ENCODE results near the gene TM9SF1. TPM values are rescaled to one million over a fixed set of nuclear protein-coding genes. Genes with fewer than 3 reads are reported as not detected.
A peak's percentile ranks its signal among the peaks of the same experiment; 100 is the strongest.

The TM9SF1 gene
- polyA plus RNA-seq, 3 donors: 14.6 to 56.0 (median 51.1) TPM

GRCh38 chr14:24156840-24157239 lies 38.4 kb downstream of the TM9SF1 start:
- Histone ChIP-seq H3K4me1 (ENCODE audit: control insufficient read depth in 1 of 2, insufficient read depth in 2 of 2, low read length in 2 of 2) (peaks cover 12 to 22% of the 10 kb centered on the region in 2 donors), H3K4me2 (replicated peaks; ENCODE audit: extremely low read depth, low read length, poor library complexity, severe bottlenecking) (no peak overlapping the region), H2AFZ (ENCODE audit: insufficient read depth, low read depth, low read length, poor library complexity, severe bottlenecking) (no peak overlapping the region), H3K36me3 (replicated peaks in 1 of 2; ENCODE audit: control insufficient read depth in 1 of 2, insufficient read depth in 2 of 2, low read length in 2 of 2) (peaks cover 68 to 75% of the 10 kb centered on the region in 2 donors), H3K27me3 (ENCODE audit: control insufficient read depth in 2 of 2, insufficient read depth in 2 of 2, low read length in 2 of 2) (no peaks in the 10 kb centered on the region), H3K9me3 (replicated peaks in 1 of 2; ENCODE audit: control insufficient read depth in 1 of 2, insufficient read depth in 1 of 2, low read length in 2 of 2) (no peaks in the 10 kb centered on the region), H3K9ac (ENCODE audit: insufficient read depth, low read length, poor library complexity, severe bottlenecking) (no peak overlapping the region), H3K79me2 (ENCODE audit: insufficient read depth, low read length) (peaks cover 20% of the 10 kb centered on the region), H3K4me3 (replicated peaks in 1 of 3; ENCODE audit: low read depth in 2 of 3, low read length in 3 of 3) (no peak overlapping the region), H3K27ac (ENCODE audit: low read depth in 1 of 2, low read length in 2 of 2) (peak overlapping the region in 1 of 2 donors; percentile 36), H4K20me1 (ENCODE audit: insufficient read depth, low read length) (peaks cover 5% of the 10 kb centered on the region)
- intact Hi-C loops (cut with micrococcal nuclease): no loop called here
- Mint-ChIP-seq H3K9me3 (no peaks in the 10 kb centered on the region), H3K27me3 (ENCODE audit: low read depth in 3 of 3) (peaks cover 0 to 2% (median 0%) of the 10 kb centered on the region in 3 donors), H3K4me1 (peaks cover 20% of the 10 kb centered on the region), H3K27ac (peak overlapping the region in 3 of 7 donors; percentile 22 to 80 (median 61)), H3K36me3 (peaks cover 54 to 85% of the 10 kb centered on the region in 2 donors), H3K4me3 (no peak overlapping the region)
- DNase-seq: no peak
- 100% methylated on average over 1 of the region's 1 CpG for WGBS (ENCODE audit: insufficient coverage)
- no peak for TF ChIP-seq CTCF (IDR thresholded peaks at IDR 0.05)

GRCh38 chr14:24155100-24155499 lies 40.1 kb downstream of the TM9SF1 start:
- 92% methylated on average over 10 of the region's 10 CpGs for WGBS (ENCODE audit: insufficient coverage)
- H3K36me3 Mint-ChIP-seq: peaks cover 65 to 92% of the 10 kb centered on the region in 2 donors
- H3K27ac ChIP-seq (ENCODE audit: low read depth in 1 of 2, low read length in 2 of 2): peak overlapping the region in 1 of 2 donors; percentile 20

More at GRCh38 chr14:24155100-24155499, 40.1 kb downstream of the TM9SF1 start:
- peaks cover 22% of the 10 kb centered on the region for H3K79me2 ChIP-seq (ENCODE audit: insufficient read depth, low read length)
- H3K4me3 Mint-ChIP-seq: no peak overlapping the region
- H3K9me3 ChIP-seq (replicated peaks in 1 of 2; ENCODE audit: control insufficient read depth in 1 of 2, insufficient read depth in 1 of 2, low read length in 2 of 2): no peaks in the 10 kb centered on the region
- no peak overlapping the region for H2AFZ ChIP-seq (ENCODE audit: insufficient read depth, low read depth, low read length, poor library complexity, severe bottlenecking)
- no peak overlapping the region for H3K4me2 ChIP-seq (replicated peaks; ENCODE audit: extremely low read depth, low read length, poor library complexity, severe bottlenecking)
- no peak for DNase-seq
- peaks cover 0 to 2% (median 0%) of the 10 kb centered on the region in 3 donors for H3K27me3 Mint-ChIP-seq (ENCODE audit: low read depth in 3 of 3)
- intact Hi-C loops (cut with micrococcal nuclease): no loop called here
- no peak overlapping the region for H3K4me3 ChIP-seq (replicated peaks in 1 of 3; ENCODE audit: low read depth in 2 of 3, low read length in 3 of 3)
- no peak overlapping the region for H3K9ac ChIP-seq (ENCODE audit: insufficient read depth, low read length, poor library complexity, severe bottlenecking)
- peak overlapping the region in 4 of 7 donors; percentile 26 to 80 (median 42) for H3K27ac Mint-ChIP-seq
- H3K4me1 ChIP-seq (ENCODE audit: control insufficient read depth in 1 of 2, insufficient read depth in 2 of 2, low read length in 2 of 2): peaks cover under 1 to 5% of the 10 kb centered on the region in 2 donors
- TF ChIP-seq CTCF (IDR thresholded peaks at IDR 0.05): no peak
- H4K20me1 ChIP-seq (ENCODE audit: insufficient read depth, low read length): peaks cover 21% of the 10 kb centered on the region
- peaks cover 9% of the 10 kb centered on the region for H3K4me1 Mint-ChIP-seq
- H3K36me3 ChIP-seq (replicated peaks in 1 of 2; ENCODE audit: control insufficient read depth in 1 of 2, insufficient read depth in 2 of 2, low read length in 2 of 2): peaks cover 78 to 86% of the 10 kb centered on the region in 2 donors
- H3K27me3 ChIP-seq (ENCODE audit: control insufficient read depth in 2 of 2, insufficient read depth in 2 of 2, low read length in 2 of 2): no peaks in the 10 kb centered on the region
- H3K9me3 Mint-ChIP-seq: no peaks in the 10 kb centered on the region

All from CD14-positive monocyte (primary cell).